Ureter (tissue), 1 donor: Measurements from ENCODE around the gene PIK3R5. TPM values are rescaled to one million over a fixed set of nuclear protein-coding genes. Genes with fewer than 3 reads are reported as not detected.
"Not testable (repeated sequence)": the region's sequence is repeated elsewhere in the genome, so short reads cannot be mapped to it uniquely, and the experiment has no call there.

ENCODE experiments used
- DNase-seq: peaks from one replicate; pipeline ENCODE4 v3.0.0-alpha.2; 2020; ENCODE audit warnings: low spot score
- total RNA-seq: library from RNA; stranded (reverse); gene quantifications from one replicate; pipeline ENCODE4 v1.2.4, GENCODE V29; 2023
- donor health status: DM: yes; HTN: yes; CAD: no.

Gene PIK3R5
- total RNA-seq, 1 donor from 2014 or later, result 8.4 TPM

- no peak for DNase-seq
Measured at GRCh38 chr17:8985054-8985701, 19.7 kb upstream of the PIK3R5 start.

GRCh38 chr17:8984225-8984624 lies 18.7 kb upstream of the PIK3R5 start:
- DNase-seq, result not testable (repeated sequence)

GRCh38 chr17:8981443-8981842 lies 15.9 kb upstream of the PIK3R5 start:
- DNase-seq, result no peak

DNA sequence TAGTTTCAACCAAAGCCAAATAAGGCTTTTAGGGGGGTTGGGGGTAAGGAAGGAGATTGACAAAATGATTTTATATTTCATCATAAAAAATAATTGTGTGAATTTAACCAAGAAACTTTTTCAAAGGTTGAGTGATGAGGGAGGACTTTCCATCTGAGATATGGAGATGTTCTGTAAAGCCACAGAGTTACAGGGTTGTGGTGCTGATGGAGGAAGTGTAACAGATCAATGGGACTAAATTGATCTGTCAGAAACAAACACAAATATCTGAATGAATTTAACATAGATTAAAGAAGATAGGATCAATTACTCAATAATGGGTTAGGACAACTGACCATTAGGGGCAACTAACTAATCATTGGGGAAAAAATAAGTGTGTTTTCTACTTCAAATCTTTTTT lies 14.2 kb upstream of the PIK3R5 start:
- no peak for DNase-seq

GRCh38 chr17:8976638-8977037 lies 11.1 kb upstream of the PIK3R5 start:
- no peak for DNase-seq

DNA sequence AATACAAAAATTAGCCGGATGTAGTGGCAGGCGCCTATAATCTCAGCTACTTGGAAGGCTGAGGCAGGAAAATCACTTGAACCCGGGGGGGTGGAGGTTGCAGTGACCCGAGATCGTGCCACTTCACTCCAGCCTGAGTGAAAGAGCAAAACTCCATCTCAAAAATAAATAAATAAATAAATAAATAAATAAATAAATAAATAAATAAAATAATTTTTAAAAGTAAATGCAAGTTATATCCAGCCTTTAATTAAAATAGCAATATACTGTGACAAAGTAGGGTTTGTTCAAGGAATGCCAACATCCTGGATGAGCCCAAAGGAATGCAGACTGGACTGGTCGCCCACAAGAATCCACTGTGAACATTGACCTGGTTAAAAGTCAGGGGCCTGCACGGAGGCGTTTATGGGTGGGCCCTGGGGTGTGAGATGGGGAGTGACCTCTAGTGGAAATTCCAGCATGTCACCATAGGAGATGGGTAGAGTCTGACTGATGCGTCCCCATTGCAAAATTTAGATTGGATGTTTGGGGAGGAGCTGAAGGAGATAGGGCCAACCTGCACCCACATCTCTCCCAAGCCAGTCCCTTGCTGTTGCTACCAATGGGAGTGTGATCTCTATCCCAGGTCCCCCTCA lies 9.7 kb upstream of the PIK3R5 start:
- no peak for DNase-seq

GRCh38 chr17:8969901-8970300 lies 4.4 kb upstream of the PIK3R5 start:
- DNase-seq, result no peak

DNA sequence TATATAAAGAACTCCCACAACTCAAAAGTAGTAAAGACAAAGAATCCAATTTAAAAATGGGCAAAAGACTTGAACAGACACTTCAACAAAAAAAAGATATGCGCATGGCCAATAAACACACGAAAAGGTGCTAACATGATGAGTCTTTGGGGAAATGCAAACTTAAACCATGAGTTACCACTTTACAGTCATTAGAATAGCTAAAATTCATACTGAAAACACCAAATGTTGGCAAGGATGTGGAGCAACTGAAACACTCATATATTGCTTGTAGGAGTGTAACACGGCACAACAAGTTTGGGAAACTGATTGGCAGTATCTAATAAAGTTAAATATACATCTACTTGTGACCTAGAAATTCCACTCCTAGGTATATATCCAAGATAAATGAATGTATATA lies 3.0 kb upstream of the PIK3R5 start:
- DNase-seq, result no peak

DNA sequence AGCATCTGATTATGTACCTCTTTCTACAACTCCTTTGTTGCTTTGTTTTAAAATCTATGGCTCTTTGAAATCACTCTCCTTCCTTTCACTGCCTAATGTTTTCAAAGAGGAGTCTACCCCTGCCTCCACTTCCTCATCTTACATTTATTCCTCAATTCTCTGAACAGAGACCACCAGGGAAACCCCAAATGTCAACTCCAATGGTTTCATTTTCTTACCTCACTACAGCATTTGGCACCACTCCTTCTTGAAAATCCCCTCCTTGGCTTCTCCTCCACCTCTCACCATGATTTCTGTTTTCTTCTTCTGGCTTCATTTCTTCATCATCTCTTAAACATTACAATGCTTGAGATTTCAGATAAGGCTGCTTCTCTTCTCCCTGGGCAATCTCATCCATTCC lies 2.4 kb upstream of the PIK3R5 start:
- DNase-seq, result no peak

DNA sequence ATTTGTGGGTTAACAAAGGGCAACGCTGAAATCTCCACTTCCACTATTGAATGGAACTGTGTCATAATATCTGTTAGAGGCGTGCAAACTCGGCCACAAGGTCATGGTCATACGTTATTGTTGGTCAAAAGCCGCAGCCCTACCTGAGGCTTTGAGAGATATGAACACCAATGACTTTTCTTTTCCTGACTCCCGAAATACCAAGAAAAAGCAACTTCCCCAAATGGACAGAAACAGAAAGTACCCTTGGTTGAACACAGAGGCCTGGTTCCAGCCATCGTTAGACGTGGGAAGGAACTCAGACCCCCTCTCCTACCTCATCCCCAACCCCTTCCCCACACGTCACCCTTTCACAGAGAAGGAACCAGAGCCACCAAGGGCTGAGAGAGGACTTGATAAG lies 1.4 kb upstream of the PIK3R5 start:
- no peak for DNase-seq

DNA sequence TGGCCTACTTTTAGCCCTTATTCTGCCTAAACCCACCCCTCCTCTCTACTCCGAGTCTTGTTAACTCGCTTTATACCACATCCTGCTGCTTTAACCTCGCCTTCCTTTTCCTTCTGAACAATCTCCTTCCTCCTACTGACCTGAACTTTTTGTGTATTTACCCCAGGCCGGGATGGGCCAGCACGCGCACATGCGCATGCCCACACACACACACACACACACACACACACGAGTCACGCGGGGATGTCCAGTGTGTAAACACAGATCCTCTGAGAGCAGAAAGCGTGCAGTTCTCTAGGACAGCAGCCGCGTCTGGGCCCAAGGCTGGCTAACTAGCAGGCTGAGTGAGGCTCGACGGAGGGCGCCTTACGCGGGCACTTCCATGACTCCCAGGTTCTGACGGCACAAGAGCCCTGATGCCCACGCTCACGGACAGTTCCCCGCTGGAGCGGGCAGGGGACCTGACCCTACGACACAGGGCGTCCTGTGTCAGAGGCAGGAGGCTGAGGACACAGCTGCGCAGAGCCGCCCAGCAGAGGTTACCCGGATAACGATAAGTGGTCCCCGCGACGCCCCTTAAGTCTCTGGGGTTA lies 610 bp downstream of the PIK3R5 start:
- DNase-seq, result no peak

- DNase-seq, result no peak
Measured at GRCh38 chr17:8963647-8964258, 1.8 kb downstream of the PIK3R5 start.

GRCh38 chr17:8963014-8963413 lies 2.5 kb downstream of the PIK3R5 start:
- DNase-seq, result no peak

DNA sequence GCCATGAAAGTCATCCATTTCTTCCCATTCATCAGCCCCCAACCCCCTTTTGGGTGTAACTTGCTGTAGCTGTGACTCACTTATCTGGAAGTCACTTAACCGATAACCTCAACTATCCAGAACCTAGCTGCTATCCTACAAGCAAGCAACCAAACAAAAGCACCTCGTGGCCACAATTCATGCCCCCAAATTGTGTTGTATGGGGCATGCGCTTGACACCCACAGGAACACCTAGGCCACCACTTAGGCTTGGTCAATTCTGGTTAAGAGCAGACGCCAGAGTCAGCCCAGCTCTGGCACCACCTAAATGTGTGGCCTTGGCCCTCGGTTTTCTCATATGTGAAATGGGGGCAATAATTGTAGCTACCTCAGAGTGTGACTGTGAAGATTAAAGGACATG lies 3.7 kb downstream of the PIK3R5 start:
- no peak for DNase-seq

- DNase-seq, result no peak
Measured at GRCh38 chr17:8960325-8961140, 5.0 kb downstream of the PIK3R5 start.

GRCh38 chr17:8959312-8959918 lies 6.1 kb downstream of the PIK3R5 start:
- no peak for DNase-seq

DNA sequence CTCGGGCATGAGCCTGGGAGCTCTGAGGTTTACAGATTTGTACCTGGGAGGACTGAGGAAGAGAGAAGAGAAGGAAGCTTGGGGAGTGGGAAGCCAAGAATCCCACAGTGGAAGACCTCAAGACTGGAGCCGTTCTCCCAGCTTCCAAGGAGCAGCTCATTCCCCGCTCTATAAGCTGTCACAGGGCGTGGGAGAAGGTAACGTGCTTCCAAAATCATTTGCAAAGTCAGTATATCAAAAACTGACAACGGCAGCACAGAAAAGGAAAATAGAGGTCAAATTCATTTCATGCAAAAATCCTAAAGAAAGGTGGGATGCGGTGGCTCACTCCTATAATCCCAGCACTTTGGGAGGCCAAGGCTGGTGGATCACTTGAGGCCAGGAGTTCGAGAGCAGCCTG lies 7.8 kb downstream of the PIK3R5 start:
- no peak for DNase-seq

DNA sequence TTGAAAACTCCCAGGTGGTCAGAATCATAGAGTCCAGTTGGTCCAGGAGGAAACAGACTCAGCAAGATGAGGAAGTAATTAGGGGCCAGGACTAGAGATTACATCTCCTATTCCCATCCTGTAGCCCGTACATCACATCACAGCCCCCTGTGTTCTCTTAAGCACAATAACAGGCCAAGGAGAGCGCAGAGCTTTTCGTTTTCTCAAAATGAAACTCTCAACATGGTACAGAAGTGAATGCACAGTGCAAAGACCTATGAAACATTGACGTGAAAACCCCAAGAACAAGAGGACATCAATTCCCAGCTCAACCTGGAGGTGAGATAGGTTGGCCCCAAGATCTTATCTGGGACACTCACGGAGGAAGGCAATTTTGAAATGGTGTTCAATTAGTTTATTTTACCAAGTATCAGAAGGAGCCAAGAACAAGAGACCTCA lies 9.0 kb downstream of the PIK3R5 start:
- DNase-seq, result no peak

DNA sequence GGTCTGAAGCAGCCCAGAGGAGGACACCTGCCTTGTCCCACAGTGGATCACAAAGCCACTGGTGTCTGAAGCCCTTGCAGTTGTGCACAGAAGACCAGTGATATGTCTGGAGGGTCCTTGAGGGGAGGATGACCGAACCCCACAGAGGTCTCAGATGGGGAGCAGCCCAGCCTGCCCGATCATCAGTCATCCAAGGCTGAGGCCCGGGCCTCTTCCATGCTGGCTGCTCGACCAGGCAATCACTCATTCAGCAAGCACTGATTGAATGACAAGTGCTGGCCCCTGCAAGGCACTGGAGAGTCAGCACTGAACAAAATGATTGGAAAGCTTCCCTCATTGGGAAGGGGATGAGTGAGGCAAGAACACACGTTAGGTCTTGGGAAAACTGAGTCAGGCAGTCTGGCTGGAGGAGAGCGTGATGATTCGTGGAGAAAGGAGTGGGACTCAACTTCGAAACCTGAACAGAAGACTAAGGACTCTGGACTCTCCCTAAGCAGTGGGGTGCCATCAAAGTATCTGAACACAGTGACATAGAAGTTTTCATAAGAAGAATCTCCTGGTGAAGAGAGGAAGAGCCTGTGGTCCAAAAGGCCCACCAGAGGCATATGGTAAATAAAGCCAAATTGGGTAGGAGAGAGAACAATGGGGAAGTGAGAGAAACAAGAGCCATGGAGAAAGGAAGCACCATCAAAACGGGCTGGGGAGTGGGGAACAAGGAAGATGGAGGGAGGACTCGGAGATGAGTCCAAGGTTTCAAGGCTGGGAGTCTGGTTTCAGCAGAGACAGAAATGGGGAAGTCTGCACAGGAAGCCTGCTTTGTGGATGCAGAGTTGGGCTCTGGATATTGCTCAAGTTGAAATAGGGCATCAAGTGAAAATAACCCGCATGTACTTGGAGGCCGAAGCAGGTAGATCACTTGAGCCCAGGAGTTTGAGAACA lies 10.2 kb downstream of the PIK3R5 start:
- DNase-seq, result no peak

DNA sequence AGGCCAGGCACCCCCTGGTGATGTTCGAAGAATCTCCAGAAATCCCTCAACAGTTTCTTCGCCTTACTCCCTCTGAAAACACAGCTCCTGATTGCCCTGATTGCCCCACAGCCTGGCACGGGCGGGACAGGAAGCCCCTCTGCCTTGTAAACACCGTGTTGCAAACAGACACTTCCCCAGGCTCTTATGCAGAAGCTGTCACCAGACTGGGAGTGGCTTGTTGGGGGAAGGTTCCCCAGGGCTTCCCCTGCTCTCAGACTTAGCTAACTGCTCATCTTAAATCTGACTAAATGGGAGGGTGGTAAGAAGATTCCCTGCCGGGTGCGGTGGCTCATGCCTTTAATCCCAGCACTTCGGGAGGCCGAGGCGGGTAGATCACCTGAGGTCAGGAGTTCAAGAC lies 11.2 kb downstream of the PIK3R5 start:
- DNase-seq, result no peak
